Psoas muscle (tissue), 8 donors: Measurements from ENCODE around the gene DNAAF9. TPM values are rescaled to one million over a fixed set of nuclear protein-coding genes. Genes with fewer than 3 reads are reported as not detected.
"Not testable (repeated sequence)": the region's sequence is repeated elsewhere in the genome, so short reads cannot be mapped to it uniquely, and the experiment has no call there.

Experiments
- ATAC-seq, 4 donors: fragments of 200-7000 bp; cut with Tn5 transposase; one replicate each; pipeline ENCODE4 v1.9.1; 2020; ENCODE audit warnings: moderate library complexity in 3 of 4, mild to moderate bottlenecking in 2 of 4
- DNase-seq, 2 donors: peaks; one replicate each; pipeline ENCODE4 v3.0.0-alpha.2; 2020
- H3K27ac ChIP-seq: fragments of 200-600 bp; one replicate; pipeline ENCODE4 v1.8.0; 2022
- H3K27me3 ChIP-seq, 3 donors: fragments of 200-600 bp in 1 of 3; one replicate each; pipeline versions ENCODE4 v1.6.1 to v1.8.0; 2013 to 2022; ENCODE audit warnings: low read length in 2 of 3, mild to moderate bottlenecking in 2 of 3, moderate library complexity in 1 of 3; ENCODE audit not compliant: insufficient read depth in 3 of 3
- H3K36me3 ChIP-seq, 2 donors: fragments of 200-600 bp in 1 of 2; one replicate each; pipeline versions ENCODE4 v1.6.1 to v1.8.0; 2013 to 2022; ENCODE audit warnings: low read depth in 1 of 2, mild to moderate bottlenecking in 1 of 2, moderate library complexity in 1 of 2; ENCODE audit not compliant: insufficient read depth in 1 of 2
- H3K4me1 ChIP-seq: fragments of 200-600 bp; one replicate; pipeline ENCODE4 v1.8.0; 2022
- H3K4me3 ChIP-seq: fragments of 200-600 bp; one replicate; pipeline ENCODE4 v1.8.0; 2022; ENCODE audit warnings: mild to moderate bottlenecking
- H3K9me3 ChIP-seq: fragments of 200-600 bp; one replicate; pipeline ENCODE4 v1.8.0; 2022
- WGBS, 3 donors: extraction: QIAGEN DNeasy Blood & Tissue Kit; methylation state at CpG; one replicate each; pipeline versions ENCODE4 v1.1.6 to v1.1.7; 2013; 5-methylcytosine and 5-hydroxymethylcytosine counted together
- intact Hi-C, 2 donors: fragments of 100-400 bp; cut with DNase I; formaldehyde crosslinking; loops; one replicate each; pipeline versions ENCODE4 v1.11.0 to v1.14.2; 2022
- polyA plus RNA-seq, 3 donors: library from polyadenylated mRNA; stranded (reverse); fragments of 200-250 nt; gene quantifications; one replicate each; pipeline ENCODE4 v1.2.3, GENCODE V29; 2013
- total RNA-seq, 4 donors: library from RNA; stranded (reverse); fragmentation: NEBNext Ultra II Directional in 2 of 4; extraction: Animal tissue kit (Norgen Biotek cat#: 25700) in 2 of 4; gene quantifications; one replicate each; pipeline versions ENCODE4 v1.2.1 to v1.2.4, GENCODE V29; 2021 to 2023
- TF ChIP-seq, protein P1 (sequence below): fragments of 200-600 bp; IDR thresholded peaks from one replicate; pipeline ENCODE4 v1.8.0; 2022; ENCODE audit warnings: antibody characterized with exemption
- donor health status: healthy with polysubstance abuse.
- donor health status: DM: no; HTN: no; CAD: no; lungs with moderate emphysema.
- donor health status: Bipolar disorder and iron deficiency.
- donor health status: healthy.
- donor health status: DM: yes; HTN: yes; CAD: no.
- donor health status: DM: no; HTN: no; CAD: no.
- donor health status: DM: no; HTN: no; CAD: no.
- donor health status: DM: yes; HTN: yes; CAD: no.

DNAAF9 gene
- total and polyA plus RNA-seq, 7 donors = 5.4 to 27.0 (median 17.2) TPM

GRCh38 chr20:3423126-3423525 lies 15.7 kb upstream of the DNAAF9 start:
- ATAC-seq = no peak
- no peak overlapping the region for H3K27ac ChIP-seq
- DNase-seq = no peak
- H3K4me3 ChIP-seq = no peak overlapping the region
- no peaks in the 10 kb centered on the region for H3K36me3 ChIP-seq
- H3K9me3 ChIP-seq = no peaks in the 10 kb centered on the region
- WGBS, 3 donors = 51 to 56% (median 56%) methylated on average over 5 of the region's 5 CpGs
- no peaks in the 10 kb centered on the region for H3K27me3 ChIP-seq
- H3K4me1 ChIP-seq = no peaks in the 10 kb centered on the region
- TF ChIP-seq, protein P1, sequence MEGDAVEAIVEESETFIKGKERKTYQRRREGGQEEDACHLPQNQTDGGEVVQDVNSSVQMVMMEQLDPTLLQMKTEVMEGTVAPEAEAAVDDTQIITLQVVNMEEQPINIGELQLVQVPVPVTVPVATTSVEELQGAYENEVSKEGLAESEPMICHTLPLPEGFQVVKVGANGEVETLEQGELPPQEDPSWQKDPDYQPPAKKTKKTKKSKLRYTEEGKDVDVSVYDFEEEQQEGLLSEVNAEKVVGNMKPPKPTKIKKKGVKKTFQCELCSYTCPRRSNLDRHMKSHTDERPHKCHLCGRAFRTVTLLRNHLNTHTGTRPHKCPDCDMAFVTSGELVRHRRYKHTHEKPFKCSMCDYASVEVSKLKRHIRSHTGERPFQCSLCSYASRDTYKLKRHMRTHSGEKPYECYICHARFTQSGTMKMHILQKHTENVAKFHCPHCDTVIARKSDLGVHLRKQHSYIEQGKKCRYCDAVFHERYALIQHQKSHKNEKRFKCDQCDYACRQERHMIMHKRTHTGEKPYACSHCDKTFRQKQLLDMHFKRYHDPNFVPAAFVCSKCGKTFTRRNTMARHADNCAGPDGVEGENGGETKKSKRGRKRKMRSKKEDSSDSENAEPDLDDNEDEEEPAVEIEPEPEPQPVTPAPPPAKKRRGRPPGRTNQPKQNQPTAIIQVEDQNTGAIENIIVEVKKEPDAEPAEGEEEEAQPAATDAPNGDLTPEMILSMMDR = no peak
- intact Hi-C loops = no loop called here

DNA sequence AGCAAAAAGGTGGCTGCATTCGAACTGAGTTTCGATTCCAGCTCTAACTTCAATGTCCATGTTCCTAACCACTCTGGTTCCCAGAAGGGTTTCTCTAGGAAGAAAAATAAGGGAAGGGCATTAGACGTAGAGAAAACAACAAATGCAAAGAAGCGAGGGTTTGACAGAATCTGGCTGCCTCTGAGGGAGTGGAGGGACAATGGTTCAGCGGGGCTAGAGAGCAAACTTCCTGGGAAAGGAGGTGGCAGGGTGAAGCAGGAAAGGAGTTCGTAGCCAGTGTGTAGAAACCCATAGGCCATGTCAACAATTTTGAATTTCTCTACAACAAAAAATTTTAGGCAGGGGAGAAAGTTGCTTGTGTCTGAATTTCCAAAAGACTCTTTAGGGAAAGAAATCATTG lies 14.5 kb upstream of the DNAAF9 start:
- WGBS, 3 donors = 75 to 79% (median 77%) methylated on average over 6 of the region's 6 CpGs
- ATAC-seq = no peak

DNA sequence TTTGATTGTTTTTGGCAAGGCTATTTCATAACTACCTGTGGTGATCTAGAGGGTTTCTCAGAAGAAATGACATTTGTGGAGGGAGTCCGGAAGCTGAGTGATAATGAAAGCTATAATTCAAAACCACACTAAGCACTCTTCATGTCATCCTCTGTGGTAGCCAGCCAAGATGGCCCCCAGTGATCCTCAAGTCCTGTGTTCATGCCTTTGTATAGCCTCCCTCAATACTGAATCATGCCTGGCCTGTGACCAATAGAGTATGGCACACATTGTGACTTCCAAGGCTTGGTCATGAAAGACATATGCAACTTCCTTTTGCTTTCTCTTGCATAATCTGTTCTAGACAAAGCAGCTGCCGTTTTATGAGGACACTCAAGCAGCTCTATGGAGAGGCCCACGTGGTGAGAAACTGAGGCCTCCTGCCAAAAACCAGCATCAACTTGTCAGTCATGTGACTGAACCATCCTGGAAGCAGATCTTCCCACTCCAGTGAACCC lies 12.8 kb upstream of the DNAAF9 start:
- Histone ChIP-seq H3K36me3 (no peaks in the 10 kb centered on the region), H3K9me3 (no peaks in the 10 kb centered on the region), H3K27ac (peak overlapping the region; percentile 5), H3K27me3 (no peaks in the 10 kb centered on the region), H3K4me3 (no peak overlapping the region), H3K4me1 (no peaks in the 10 kb centered on the region)
- ATAC-seq = peak; percentile 46 to 84 (median 68)
- WGBS, 3 donors = 37 to 50% (median 39%) methylated on average over 3 of the region's 3 CpGs
- DNase-seq = peak; percentile 37 to 63
- TF ChIP-seq, protein P1 = no peak
- intact Hi-C loops = no loop called here

More for the DNA sequence above, 14.5 kb upstream of the DNAAF9 start:
- intact Hi-C loops = no loop called here
- no peaks in the 10 kb centered on the region for H3K9me3 ChIP-seq
- no peaks in the 10 kb centered on the region for H3K4me1 ChIP-seq
- no peak for DNase-seq
- no peak overlapping the region for H3K27ac ChIP-seq
- H3K4me3 ChIP-seq = no peak overlapping the region
- TF ChIP-seq, protein P1 = no peak
- no peaks in the 10 kb centered on the region for H3K27me3 ChIP-seq
- no peaks in the 10 kb centered on the region for H3K36me3 ChIP-seq

DNA sequence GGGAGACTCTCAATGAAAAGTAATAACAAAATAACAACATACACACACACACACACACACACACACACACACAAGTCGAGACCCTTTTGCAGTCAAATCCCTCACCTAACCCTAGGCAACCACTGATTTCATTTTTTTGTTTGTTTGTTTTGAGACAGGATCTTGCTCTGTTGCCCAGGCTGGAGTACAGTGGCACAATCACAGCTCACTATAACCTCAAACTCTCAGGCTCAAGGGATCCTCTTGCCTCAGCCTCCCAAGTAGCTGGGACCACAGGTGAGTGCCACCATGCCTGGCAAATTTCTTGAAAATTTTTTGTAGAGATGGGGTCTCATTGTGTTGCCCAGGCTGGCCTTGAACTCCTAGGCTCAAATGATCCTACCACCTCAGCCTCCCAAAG lies 10.7 kb upstream of the DNAAF9 start:
- H3K27me3 ChIP-seq, ATAC-seq, H3K36me3 ChIP-seq, DNase-seq, H3K4me1 ChIP-seq, intact Hi-C loops, H3K27ac ChIP-seq, H3K4me3 ChIP-seq, H3K9me3 ChIP-seq: not testable (repeated sequence)
- 37 to 64% (median 43%) methylated on average over 1 of the region's 1 CpG for WGBS, 3 donors

- TF ChIP-seq, protein P1 = no peak
- intact Hi-C loops = no loop called here
- Histone ChIP-seq H3K36me3 (no peaks in the 10 kb centered on the region), H3K27me3 (no peaks in the 10 kb centered on the region), H3K4me3 (no peak overlapping the region), H3K27ac (no peak overlapping the region), H3K4me1 (no peaks in the 10 kb centered on the region), H3K9me3 (no peaks in the 10 kb centered on the region)
- 38 to 39% (median 38%) methylated on average over 2 of the region's 2 CpGs for WGBS, 3 donors
- ATAC-seq (no peak), DNase-seq (no peak)
Observed at GRCh38 chr20:3414122-3414521, 6.7 kb upstream of the DNAAF9 start.
